Rectal smooth muscle tissue (tissue), 1 donor: ENCODE data around the gene POU5F1.
A peak's percentile ranks its signal among the peaks of the same experiment; 100 is the strongest.
"Not testable (repeated sequence)": the region's sequence is repeated elsewhere in the genome, so short reads cannot be mapped to it uniquely, and the experiment has no call there.

Experiments
- H3K27ac ChIP-seq: one replicate; pipeline ENCODE4 v1.7.0; 2013; ENCODE audit warnings: low read depth, low read length, inconsistent platforms
- H3K27me3 ChIP-seq: one replicate; pipeline ENCODE4 v1.7.0; 2013; ENCODE audit warnings: low read length; ENCODE audit not compliant: control insufficient read depth, insufficient read depth
- H3K36me3 ChIP-seq: one replicate; pipeline ENCODE4 v1.7.0; 2013; ENCODE audit warnings: low read length; ENCODE audit not compliant: control insufficient read depth, insufficient read depth
- H3K4me1 ChIP-seq: one replicate; pipeline ENCODE4 v1.7.0; 2013; ENCODE audit warnings: low read length; ENCODE audit not compliant: control insufficient read depth, insufficient read depth
- H3K4me3 ChIP-seq: one replicate; pipeline ENCODE4 v1.7.0; 2013; ENCODE audit warnings: low read length
- H3K9ac ChIP-seq: one replicate; pipeline ENCODE4 v1.7.0; 2013; ENCODE audit warnings: low read length

POU5F1 gene

GRCh38 chr6:31170600-31170881 lies at the start of gene POU5F1:
Gene POU5F1, minus strand, starts transcription at chr6:31170682. Its CDS starts 62 bp downstream, at chr6:31170620.
- no peaks in the 10 kb centered on the region for H3K36me3 ChIP-seq
- H3K4me3 ChIP-seq, result no peak within 1 kb of the TSS
- H3K9ac ChIP-seq, result no peak within 1 kb of the TSS
- H3K4me1 ChIP-seq, result no peaks in the 10 kb centered on the region
- H3K27me3 ChIP-seq, result no peaks in the 10 kb centered on the region
- H3K27ac ChIP-seq, result no peak within 1 kb of the TSS

DNA sequence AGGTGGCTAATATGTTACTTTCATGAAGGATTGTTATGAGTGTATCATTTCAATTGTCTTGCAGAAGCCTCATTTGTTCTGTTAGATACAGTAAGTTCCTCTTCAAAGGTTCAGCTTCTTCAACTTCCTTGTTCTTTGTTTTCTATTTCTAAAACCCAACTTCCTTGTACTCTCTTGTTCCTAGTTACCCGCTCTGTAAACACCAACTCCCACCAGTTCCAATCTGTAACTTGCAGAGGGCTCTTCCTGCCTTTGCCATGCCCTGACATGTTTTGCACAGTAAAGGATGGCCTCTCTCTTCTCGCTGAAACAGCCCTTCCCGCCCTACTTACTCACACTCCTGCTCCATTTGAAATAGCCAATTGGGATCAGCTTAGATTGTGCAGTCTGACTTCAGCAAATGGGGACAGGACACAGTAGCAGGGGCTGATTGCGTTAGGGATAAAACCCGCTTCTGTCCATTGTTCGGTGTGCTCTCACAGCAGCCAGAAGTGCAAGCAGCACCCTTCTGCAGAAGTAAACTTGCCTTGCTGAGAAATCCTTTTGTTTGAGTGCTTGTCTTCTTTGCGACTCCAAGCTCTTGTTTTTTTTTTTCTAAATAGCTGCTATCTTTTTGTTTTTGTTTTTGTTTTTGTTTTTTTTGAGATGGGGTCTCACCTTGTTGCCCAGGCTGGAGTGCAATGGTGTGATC lies 45.9 kb upstream of the POU5F1 start:
- H3K9ac ChIP-seq, result no peak overlapping the region
- no peaks in the 10 kb centered on the region for H3K27me3 ChIP-seq
- H3K27ac ChIP-seq, result no peak overlapping the region
- no peaks in the 10 kb centered on the region for H3K4me1 ChIP-seq
- no peak overlapping the region for H3K4me3 ChIP-seq
- H3K36me3 ChIP-seq, result no peaks in the 10 kb centered on the region

DNA sequence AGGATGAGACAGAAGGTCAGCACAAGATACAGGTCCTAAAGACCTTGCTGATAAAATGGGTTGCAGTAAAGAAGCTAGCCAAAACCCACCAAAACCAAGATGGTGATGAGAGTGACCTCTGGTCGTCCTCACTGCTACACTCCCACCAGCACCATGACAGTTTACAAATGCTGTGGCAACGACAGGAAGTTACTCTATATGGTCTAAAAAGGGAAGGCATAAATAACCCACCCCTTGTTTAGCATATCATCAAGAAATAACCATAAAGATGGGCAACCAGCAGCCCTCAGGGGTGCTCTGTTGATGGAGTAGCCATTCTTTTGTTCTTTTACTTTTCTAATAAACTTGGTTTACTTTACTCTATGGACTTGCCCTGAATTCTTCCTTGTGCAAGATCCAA lies 44.7 kb upstream of the POU5F1 start:
- not testable (repeated sequence) for H3K4me3 ChIP-seq, H3K4me1 ChIP-seq, H3K9ac ChIP-seq, H3K36me3 ChIP-seq, H3K27me3 ChIP-seq, H3K27ac ChIP-seq

DNA sequence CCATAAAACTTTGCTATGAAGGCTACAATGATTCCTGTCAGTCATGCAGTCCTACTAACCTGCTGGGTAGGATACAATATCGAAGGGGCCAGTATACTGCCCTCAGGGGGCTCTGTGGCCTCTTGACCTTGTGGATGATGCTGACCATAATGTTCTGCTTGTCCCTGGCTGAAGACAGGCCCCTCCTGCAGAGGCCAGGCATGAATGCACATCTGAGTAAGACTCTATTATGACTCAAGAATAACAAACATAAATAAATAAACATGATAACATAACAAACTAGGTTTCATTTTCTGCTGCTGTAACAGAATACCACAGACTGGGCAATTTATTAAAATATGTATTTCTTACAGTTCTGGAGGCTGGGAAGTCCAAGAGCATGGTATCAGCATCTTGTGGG lies 44.0 kb upstream of the POU5F1 start:
- Histone ChIP-seq H3K27me3 (no peaks in the 10 kb centered on the region), H3K9ac (no peak overlapping the region), H3K4me1 (no peaks in the 10 kb centered on the region), H3K4me3 (no peak overlapping the region), H3K36me3 (no peaks in the 10 kb centered on the region), H3K27ac (no peak overlapping the region)

- H3K27ac ChIP-seq, result no peak overlapping the region
- no peak overlapping the region for H3K4me3 ChIP-seq
- H3K27me3 ChIP-seq, result no peaks in the 10 kb centered on the region
- no peaks in the 10 kb centered on the region for H3K4me1 ChIP-seq
- no peaks in the 10 kb centered on the region for H3K36me3 ChIP-seq
- H3K9ac ChIP-seq, result no peak overlapping the region
Observed at GRCh38 chr6:31210741-31211532, 40.5 kb upstream of the POU5F1 start.

DNA sequence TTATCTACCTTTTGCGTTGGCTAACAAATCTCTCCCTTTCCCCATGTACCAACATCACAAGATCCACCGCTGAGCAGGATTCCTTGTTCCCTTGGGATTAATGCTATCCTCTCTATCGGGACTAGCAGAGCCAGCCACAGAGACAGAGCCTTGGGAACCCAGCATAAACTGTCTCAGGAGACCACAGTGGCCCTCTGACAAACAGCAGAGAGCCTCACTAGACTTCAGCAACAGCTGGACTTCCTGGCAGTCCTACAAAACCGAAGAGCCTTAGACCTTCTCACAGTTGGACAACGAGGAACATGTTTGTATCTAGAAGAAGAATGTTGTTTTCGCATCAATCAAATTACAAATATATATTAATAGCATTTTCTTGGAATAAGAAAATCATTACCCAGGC lies 39.6 kb upstream of the POU5F1 start:
- Histone ChIP-seq H3K27me3 (no peaks in the 10 kb centered on the region), H3K36me3 (no peaks in the 10 kb centered on the region), H3K4me3 (no peak overlapping the region), H3K4me1 (no peaks in the 10 kb centered on the region), H3K9ac (no peak overlapping the region), H3K27ac (no peak overlapping the region)

- no peaks in the 10 kb centered on the region for H3K27me3 ChIP-seq
- no peak overlapping the region for H3K4me3 ChIP-seq
- no peak overlapping the region for H3K27ac ChIP-seq
- H3K4me1 ChIP-seq, result no peaks in the 10 kb centered on the region
- no peaks in the 10 kb centered on the region for H3K36me3 ChIP-seq
- H3K9ac ChIP-seq, result no peak overlapping the region
Observed at GRCh38 chr6:31209137-31209536, 38.7 kb upstream of the POU5F1 start.

DNA sequence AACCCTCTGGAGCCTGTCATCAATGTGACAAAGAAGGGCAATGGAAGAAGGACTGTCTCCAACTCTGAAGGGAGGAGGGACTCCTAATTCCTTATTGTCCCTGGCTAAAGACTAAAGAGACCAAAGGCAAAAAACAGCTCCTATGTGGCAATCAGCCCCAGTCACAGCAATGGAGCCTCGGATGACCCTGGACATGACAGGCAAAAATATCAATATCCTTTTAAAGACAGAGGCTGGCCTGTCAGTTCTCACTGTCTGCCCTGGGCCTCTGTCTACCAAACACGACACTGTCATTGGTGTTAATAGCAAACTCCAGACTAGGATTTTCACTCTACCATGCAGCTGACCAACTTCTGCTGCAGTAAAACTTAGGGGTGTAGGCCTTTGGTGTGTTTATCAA lies 38.0 kb upstream of the POU5F1 start:
- H3K27me3 ChIP-seq, result no peaks in the 10 kb centered on the region
- H3K27ac ChIP-seq, result no peak overlapping the region
- H3K9ac ChIP-seq, result no peak overlapping the region
- H3K4me1 ChIP-seq, result no peaks in the 10 kb centered on the region
- H3K4me3 ChIP-seq, result no peak overlapping the region
- no peaks in the 10 kb centered on the region for H3K36me3 ChIP-seq

- Histone ChIP-seq H3K27ac (no peak overlapping the region), H3K9ac (no peak overlapping the region), H3K36me3 (peaks cover 3% of the 10 kb centered on the region), H3K27me3 (no peaks in the 10 kb centered on the region), H3K4me1 (peaks cover 3% of the 10 kb centered on the region), H3K4me3 (no peak overlapping the region)
Observed at GRCh38 chr6:31205638-31206037, 35.2 kb upstream of the POU5F1 start.

- Histone ChIP-seq H3K27me3 (no peaks in the 10 kb centered on the region), H3K27ac (no peak overlapping the region), H3K9ac (no peak overlapping the region), H3K4me3 (no peak overlapping the region), H3K4me1 (peaks cover 3% of the 10 kb centered on the region), H3K36me3 (peaks cover 3% of the 10 kb centered on the region)
Observed at GRCh38 chr6:31204751-31205145, 34.3 kb upstream of the POU5F1 start.

GRCh38 chr6:31203345-31203979 lies 33.0 kb upstream of the POU5F1 start:
- Histone ChIP-seq H3K36me3 (peaks cover 3% of the 10 kb centered on the region), H3K9ac (no peak overlapping the region), H3K4me1 (peaks cover 3% of the 10 kb centered on the region), H3K27ac (peak overlapping the region; percentile 62), H3K27me3 (no peaks in the 10 kb centered on the region), H3K4me3 (peak overlapping the region; percentile 68)

DNA sequence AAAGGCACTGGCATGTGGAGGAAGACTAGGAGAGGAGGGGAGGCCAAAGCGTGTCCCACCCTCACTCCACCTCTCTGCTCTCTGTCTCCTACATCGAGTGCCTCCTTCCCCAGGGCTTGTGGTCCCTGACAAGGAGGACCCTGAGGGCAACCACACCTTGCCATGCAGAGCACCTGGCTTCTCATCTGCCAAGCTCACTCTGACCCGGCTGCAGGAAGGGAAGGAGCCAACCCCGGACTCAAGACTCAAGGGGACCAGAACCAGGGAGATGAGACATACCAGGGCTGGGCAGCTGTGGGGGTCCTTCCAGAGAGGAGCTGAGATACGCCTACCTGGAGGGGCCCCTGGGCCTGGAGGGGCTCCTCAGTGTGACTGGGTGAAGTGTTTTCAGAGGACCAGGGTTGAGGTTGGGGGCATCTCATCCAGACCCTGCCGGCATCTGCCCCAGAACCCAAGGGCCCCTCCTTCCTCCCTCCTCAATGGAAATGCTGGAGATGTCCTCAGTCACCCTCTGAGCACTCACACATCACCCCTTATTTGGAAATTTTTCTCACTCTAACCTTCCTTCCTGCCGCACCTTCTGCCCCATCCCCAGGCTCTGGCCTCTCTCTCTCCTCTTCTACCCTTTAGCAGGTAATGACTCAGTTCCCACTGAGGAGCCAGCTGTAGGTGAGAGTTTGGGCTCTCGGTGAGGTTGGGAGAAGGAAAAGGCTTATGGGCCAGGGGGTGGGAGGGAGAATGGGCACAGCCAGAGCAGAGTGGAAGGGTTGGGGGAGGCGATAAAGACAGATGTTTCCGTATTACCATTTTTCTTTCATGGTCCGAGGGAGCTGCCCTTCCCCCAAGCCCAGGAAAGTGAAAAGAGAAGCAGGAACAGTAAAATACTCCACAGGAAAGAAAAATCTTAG lies 32.0 kb upstream of the POU5F1 start:
- peak overlapping the region; percentile 62 for H3K27ac ChIP-seq
- no peaks in the 10 kb centered on the region for H3K27me3 ChIP-seq
- H3K4me1 ChIP-seq, result peaks cover 3% of the 10 kb centered on the region
- no peak overlapping the region for H3K4me3 ChIP-seq
- H3K9ac ChIP-seq, result no peak overlapping the region
- peaks cover 3% of the 10 kb centered on the region for H3K36me3 ChIP-seq
